C4-2B (cell line): ENCODE measurements around the gene DLGAP1.

ENCODE experiments used
- CTCF ChIP-seq: fragments of 450-650 bp; conservative IDR thresholded peaks from 2 replicates; pipeline ENCODE4 v1.5.1; 2017; ENCODE audit warnings: mild to moderate bottlenecking
- ZFX ChIP-seq: fragments of 450-650 bp; IDR thresholded peaks from 2 replicates; pipeline ENCODE4 v1.6.1; 2017

DNA sequence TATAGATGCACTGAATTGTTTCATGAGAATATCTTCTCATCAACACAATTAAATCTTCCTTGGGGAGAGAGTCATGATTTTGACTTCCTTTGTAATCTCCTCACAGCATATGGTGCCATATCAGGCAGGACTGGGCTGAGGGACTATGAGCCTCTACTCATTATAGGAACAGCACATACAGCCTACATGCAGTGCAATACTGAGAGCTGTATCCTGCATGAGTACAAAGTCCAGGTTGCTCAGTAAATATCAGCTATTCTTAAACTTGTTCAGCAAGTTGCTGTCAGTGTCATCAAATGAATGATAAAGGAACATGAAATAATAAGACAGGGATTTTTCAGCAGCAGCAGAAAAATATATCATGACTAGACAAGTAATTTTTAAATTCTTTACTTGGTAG lies 10.8 kb downstream of the DLGAP1 start:
- no peak for TF ChIP-seq CTCF
- no peak for TF ChIP-seq ZFX
